WERI-Rb-1 (cell line): ENCODE results near the gene TMOD1.

Source experiments
- DNase-seq: peaks from one replicate; pipeline ENCODE4 v3.0.0-alpha.2; 2020
- H3K27ac ChIP-seq: fragments of 250-450 bp; sonication (Bioruptor Pico); 2 replicates; pipeline ENCODE4 v1.5.1; 2020; ENCODE audit warnings: mild to moderate bottlenecking, moderate library complexity
- H3K27me3 ChIP-seq: fragments of 250-450 bp; sonication (Bioruptor Pico); 2 replicates; pipeline ENCODE4 v1.5.1; 2021; ENCODE audit warnings: mild to moderate bottlenecking, low read depth, moderate library complexity; ENCODE audit not compliant: insufficient read depth, severe bottlenecking
- H3K36me3 ChIP-seq: fragments of 250-450 bp; sonication (Bioruptor Pico); 2 replicates; pipeline ENCODE4 v1.5.1; 2020; ENCODE audit warnings: mild to moderate bottlenecking, moderate library complexity
- H3K4me3 ChIP-seq: 2 replicates; pipeline ENCODE4 v1.5.1; 2011; ENCODE audit warnings: low read depth, mild to moderate bottlenecking, control low read depth, low read length
- H3K9me3 ChIP-seq: fragments of 250-450 bp; sonication (Bioruptor Pico); 2 replicates; pipeline ENCODE4 v1.5.1; 2021; ENCODE audit warnings: mild to moderate bottlenecking, moderate library complexity; ENCODE audit not compliant: severe bottlenecking
- CTCF ChIP-seq: IDR thresholded peaks from 2 replicates; pipeline ENCODE4 v1.5.1; 2011; ENCODE audit warnings: low read depth, mild to moderate bottlenecking, control low read depth, inconsistent platforms, low read length

TMOD1 gene

GRCh38 chr9:97556721-97557605 lies 55.5 kb downstream of the TMOD1 start:
- Histone ChIP-seq H3K27ac (no peak overlapping the region), H3K27me3 (no peaks in the 10 kb centered on the region), H3K4me3 (no peak overlapping the region), H3K36me3 (no peaks in the 10 kb centered on the region), H3K9me3 (no peaks in the 10 kb centered on the region)
- no peak for DNase-seq
- TF ChIP-seq CTCF = no peak

- Histone ChIP-seq H3K9me3 (no peaks in the 10 kb centered on the region), H3K4me3 (no peak overlapping the region), H3K27ac (no peak overlapping the region), H3K36me3 (no peaks in the 10 kb centered on the region), H3K27me3 (no peaks in the 10 kb centered on the region)
- DNase-seq = no peak
- TF ChIP-seq CTCF = no peak
These were observed 56.2 kb downstream of the TMOD1 start for GRCh38 chr9:97557606-97558095.

DNA sequence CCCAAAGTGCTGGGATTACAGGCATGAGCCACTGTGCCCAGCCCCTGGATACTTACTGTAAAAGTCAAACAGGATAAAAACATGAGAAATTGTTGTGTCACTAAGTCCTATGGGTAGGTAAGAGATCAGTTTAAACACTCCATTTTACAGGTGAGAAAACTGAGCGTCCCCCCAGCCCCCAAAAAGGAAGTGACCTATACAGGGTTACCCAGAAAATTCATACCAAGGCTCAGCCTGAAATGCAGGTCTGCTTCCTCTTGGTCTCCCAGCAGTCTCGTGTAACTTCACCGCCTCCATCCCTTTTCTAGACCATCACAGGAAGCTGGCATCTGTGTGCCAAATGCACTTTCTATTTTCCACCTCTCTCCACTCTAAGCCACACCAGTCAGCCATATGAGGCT lies 57.2 kb downstream of the TMOD1 start:
- no peaks in the 10 kb centered on the region for H3K27me3 ChIP-seq
- TF ChIP-seq CTCF = no peak
- no peak for DNase-seq
- no peak overlapping the region for H3K4me3 ChIP-seq
- no peaks in the 10 kb centered on the region for H3K36me3 ChIP-seq
- H3K9me3 ChIP-seq = no peaks in the 10 kb centered on the region
- H3K27ac ChIP-seq = no peak overlapping the region

DNA sequence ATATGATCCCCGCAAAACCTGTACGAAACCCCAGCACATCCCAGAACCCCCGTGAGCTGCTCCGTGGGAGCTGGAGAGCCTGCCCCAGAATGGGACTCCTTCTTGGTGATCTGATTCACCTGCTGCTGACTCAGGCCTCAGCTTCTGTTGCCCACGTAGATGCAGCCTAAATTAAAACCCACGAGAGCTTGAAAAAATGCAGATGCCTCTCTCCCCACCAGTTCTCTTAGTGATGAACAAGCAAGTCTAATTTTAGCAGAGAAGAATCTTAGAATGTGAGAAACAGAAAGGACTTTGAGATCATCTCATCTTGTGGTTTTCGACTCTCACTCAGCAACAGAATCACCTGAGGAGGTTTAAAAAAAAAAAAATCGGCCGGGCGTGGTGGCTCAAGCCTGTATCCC lies 57.6 kb downstream of the TMOD1 start:
- no peak for DNase-seq
- H3K9me3 ChIP-seq = no peaks in the 10 kb centered on the region
- no peak for TF ChIP-seq CTCF
- no peak overlapping the region for H3K27ac ChIP-seq
- no peak overlapping the region for H3K4me3 ChIP-seq
- no peaks in the 10 kb centered on the region for H3K27me3 ChIP-seq
- no peaks in the 10 kb centered on the region for H3K36me3 ChIP-seq

DNA sequence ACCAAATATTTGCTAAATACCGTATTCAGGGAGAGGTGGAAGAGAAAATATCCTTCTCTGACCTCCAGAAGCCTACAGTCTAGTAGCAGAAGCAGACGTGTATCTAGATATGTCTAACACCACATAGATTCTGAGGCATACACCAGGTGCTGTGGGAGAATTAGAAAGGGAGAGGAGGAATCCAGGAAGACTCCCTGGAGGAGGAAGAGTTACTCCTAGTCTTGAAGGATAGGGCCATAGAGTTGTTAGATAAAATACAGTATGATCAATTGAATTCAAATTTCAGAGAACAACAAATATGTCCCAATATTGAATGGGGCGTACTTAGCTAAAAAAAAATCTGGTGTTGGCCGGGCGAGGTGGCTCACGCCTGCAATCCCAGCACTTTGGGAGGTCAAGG lies 58.7 kb downstream of the TMOD1 start:
- no peak for TF ChIP-seq CTCF
- Histone ChIP-seq H3K27ac (no peak overlapping the region), H3K9me3 (no peaks in the 10 kb centered on the region), H3K36me3 (no peaks in the 10 kb centered on the region), H3K27me3 (no peaks in the 10 kb centered on the region), H3K4me3 (no peak overlapping the region)
- DNase-seq = no peak
